ENCODE data around the gene PKN1. TPM values are rescaled to one million over a fixed set of nuclear protein-coding genes. Genes with fewer than 3 reads are reported as not detected.

Gene PKN1
- total and polyA plus RNA-seq, 9 of the 15 experiments (the other 6 are each of a cell fraction or from before 2014, with no cell fraction given), result 0.30 to 228 (median 77.5) TPM

GRCh38 chr19:14440049-14440448 is 6.9 kb downstream of the PKN1 start (continued):
- TF ChIP-seq CBFB (CRISPR knock-in tag; IDR thresholded peaks at IDR 0.05) (no peak), HNRNPH1 (optimal IDR thresholded peaks at IDR 0.05; ENCODE audit: low read depth, low read length) (no peak), ZC3H8 (IDR thresholded peaks at IDR 0.05) (no peak), PKNOX1 (IDR thresholded peaks at IDR 0.05) (peak; percentile 44), ZKSCAN8 (CRISPR knock-in tag; IDR thresholded peaks at IDR 0.05) (no peak), DACH1 (IDR thresholded peaks at IDR 0.05; ENCODE audit: partially characterized antibody) (no peak), SMAD2 (IDR thresholded peaks at IDR 0.05; ENCODE audit: low read depth, low read length) (no peak), DNMT1 (IDR thresholded peaks at IDR 0.05) (no peak), PHF20 (IDR thresholded peaks at IDR 0.05; ENCODE audit: partially characterized antibody) (peak; percentile 43), DIDO1 (tag; IDR thresholded peaks at IDR 0.05; ENCODE audit: low read depth) (no peak), NR2F6 (CRISPR knock-in tag; IDR thresholded peaks at IDR 0.05) (no peak), AFF1 (IDR thresholded peaks at IDR 0.05; ENCODE audit: low read depth in 1 of 2, partially characterized antibody in 2 of 2) (peak in 1 of 2 experiments; percentile 77), PPARD (CRISPR knock-in tag; IDR thresholded peaks at IDR 0.05) (no peak), ZNF263 (CRISPR knock-in tag; IDR thresholded peaks at IDR 0.05; ENCODE audit: borderline replicate concordance) (no peak), TAF7 (tag; IDR thresholded peaks at IDR 0.05) (no peak), ZSCAN29 (IDR thresholded peaks at IDR 0.05) (no peak), ZNF449 (CRISPR knock-in tag; IDR thresholded peaks at IDR 0.05) (no peak), LEF1 (IDR thresholded peaks at IDR 0.05) (peak; percentile 53; the same call in 1 of the 2 replicates), ARID3B (CRISPR knock-in tag; IDR thresholded peaks at IDR 0.05; ENCODE audit: borderline replicate concordance) (no peak), E2F1 (CRISPR knock-in tag; IDR thresholded peaks at IDR 0.05) (no peak), TCF7 (IDR thresholded peaks at IDR 0.05; ENCODE audit: borderline replicate concordance) (no peak)
